K562 (cell line): Measurements from ENCODE around the gene NSRP1. TPM values are rescaled to one million over a fixed set of nuclear protein-coding genes. Genes with fewer than 3 reads are reported as not detected.

Experiments used
- ATAC-seq: fragments of 200-7000 bp; cut with Tn5 transposase; 3 replicates; pipeline ENCODE4 v1.9.1; 2020; ENCODE audit warnings: moderate library complexity
- BruUV-seq: library from RNA; stranded (reverse); fragments of 400-500 nt; replicated peaks from 2 replicates; lab custom pipeline; 2021; lab: Mats Ljungman, UMichigan
- CTCF ChIA-PET: fragments of 300-600 bp; formaldehyde crosslinking; extraction: SDS; loops from one replicate; lab custom pipeline; 2021; ENCODE audit warnings: low intra/inter-chr PET ratio; lab: Yijun Ruan, JAX
- POLR2A ChIA-PET: fragments of 300-600, 350-650 bp; sonication (Branson Sonifier 250); formaldehyde crosslinking; extraction: SDS; loops from one replicate; lab custom pipeline; 2021; ENCODE audit warnings: antibody characterized with exemption, inconsistent platforms; lab: Yijun Ruan, JAX
- DNase-seq, 4 experiments: peaks; one replicate each; pipeline versions ENCODE4 v3.0.0 to v3.0.0-alpha.2; 2011 to 2018; ENCODE audit warnings: low spot score in 3 of 4, mixed read lengths in 3 of 4; ENCODE audit errors: extremely low read depth in 1 of 4
- FAIRE-seq: peaks from 2 replicates; lab custom pipeline; 2011; peaks lifted over from hg19 to GRCh38; lab: Jason Lieb, UNC
- H2AFZ ChIP-seq: 2 replicates; pipeline ENCODE4 v1.6.0; 2011; ENCODE audit warnings: low read depth, low read length, control low read depth, inconsistent platforms
- H3K27ac ChIP-seq: fragments of 200-600 bp; 3 replicates; pipeline ENCODE4 v1.8.0; 2011; ENCODE audit warnings: low read depth, mild to moderate bottlenecking, control low read depth, inconsistent platforms, low read length, moderate library complexity, mixed read lengths; ENCODE audit errors: extremely low read depth
- H3K27me3 ChIP-seq, 2 experiments: fragments of 300-600 bp in 1 of 2; 2 replicates in 1 of 2; 3 replicates in 1 of 2; pipeline versions ENCODE4 v1.6.0 to v1.8.0; 2011; ENCODE audit warnings: inconsistent platforms in 2 of 2, low read length in 2 of 2, mild to moderate bottlenecking in 1 of 2, mixed read lengths in 1 of 2, moderate library complexity in 1 of 2; ENCODE audit not compliant: control insufficient read depth in 2 of 2, insufficient read depth in 2 of 2
- H3K36me3 ChIP-seq: fragments of 300-600 bp; 3 replicates; pipeline ENCODE4 v1.8.0; 2011; ENCODE audit warnings: mild to moderate bottlenecking, low read length, inconsistent platforms; ENCODE audit not compliant: control insufficient read depth, insufficient read depth
- H3K4me1 ChIP-seq, 2 experiments: fragments of 200-600 bp in 1 of 2; replicated peaks in 1 of 2; 2 replicates in 1 of 2; 3 replicates in 1 of 2; pipeline versions ENCODE4 v1.5.1 to v1.8.0; 2011; ENCODE audit warnings: inconsistent platforms in 2 of 2, low read length in 2 of 2, mild to moderate bottlenecking in 1 of 2, mixed read lengths in 1 of 2, moderate library complexity in 1 of 2; ENCODE audit not compliant: control insufficient read depth in 2 of 2, insufficient read depth in 2 of 2
- H3K4me2 ChIP-seq: 2 replicates; pipeline ENCODE4 v1.6.1; 2011; ENCODE audit warnings: low read length, control low read depth, inconsistent platforms, mixed read lengths; ENCODE audit not compliant: insufficient read depth
- H3K4me3 ChIP-seq: fragments of 200-600 bp; sonication (generic), shearing (Covaris generic); 2 replicates; pipeline ENCODE4 v1.5.1; 2016; ENCODE audit warnings: control low read depth, inconsistent platforms
- H3K79me2 ChIP-seq: fragments of 200-600 bp; 3 replicates; pipeline ENCODE4 v1.8.0; 2011; ENCODE audit warnings: low read length, inconsistent platforms; ENCODE audit not compliant: control insufficient read depth, insufficient read depth
- H3K9ac ChIP-seq, 2 experiments: 2 replicates each; pipeline versions ENCODE4 v1.6.0 to v1.6.1; 2011; ENCODE audit warnings: low read depth in 2 of 2, low read length in 2 of 2, control low read depth in 1 of 2, inconsistent platforms in 1 of 2, mild to moderate bottlenecking in 1 of 2, mixed read lengths in 1 of 2; ENCODE audit not compliant: insufficient read depth in 1 of 2
- H3K9me1 ChIP-seq: one replicate; pipeline ENCODE4 v1.6.0; 2011; ENCODE audit warnings: inconsistent platforms, mild to moderate bottlenecking, low read length, moderate library complexity; ENCODE audit not compliant: control insufficient read depth, insufficient read depth
- H3K9me3 ChIP-seq: replicated peaks from 2 replicates; pipeline ENCODE4 v1.5.1; 2011; ENCODE audit warnings: low read depth, low read length, inconsistent platforms; ENCODE audit not compliant: control insufficient read depth, insufficient read depth
- H4K20me1 ChIP-seq: replicated peaks from 2 replicates; pipeline ENCODE4 v1.6.1; 2011; ENCODE audit warnings: low read length, inconsistent platforms, mixed read lengths; ENCODE audit not compliant: control insufficient read depth, insufficient read depth
- CHCHD3 ChIP-seq: fragments of 250-450 bp; sonication (Bioruptor Pico); IDR thresholded peaks from 2 replicates; pipeline ENCODE4 v2.1.2; 2022; ENCODE audit warnings: mild to moderate bottlenecking
- ETV1 ChIP-seq: fragments of 450-650 bp; conservative IDR thresholded peaks from 2 replicates; pipeline ENCODE4 v1.6.1; 2016; ENCODE audit warnings: missing genetic modification characterization, control low read depth, low read depth, missing compliant biosample characterization
- NFXL1 ChIP-seq: fragments of 450-650 bp; formaldehyde crosslinking; IDR thresholded peaks from 2 replicates; pipeline ENCODE4 v1.4.0; 2021; ENCODE audit warnings: mild to moderate bottlenecking
- YY1 ChIP-seq, 3 experiments: IDR thresholded peaks; 2 replicates each; pipeline ENCODE4 v1.6.1; 2011; ENCODE audit warnings: low read length in 2 of 3, mild to moderate bottlenecking in 2 of 3, moderate library complexity in 2 of 3, borderline replicate concordance in 1 of 3, control low read depth in 1 of 3, low read depth in 1 of 3; ENCODE audit not compliant: insufficient read depth in 3 of 3, insufficient replicate concordance in 2 of 3, control insufficient read depth in 1 of 3, insufficient read length in 1 of 3; ENCODE audit errors: extremely low read depth in 1 of 3
- WGBS: fragments of 100-300 bp; shearing (Covaris generic); methylation state at CpG from one replicate; pipeline ENCODE4 v1.1.6; 2016; ENCODE audit warnings: low coverage, mixed read lengths; ENCODE audit not compliant: insufficient coverage; ENCODE audit errors: missing lambda C conversion rate; 5-methylcytosine and 5-hydroxymethylcytosine counted together
- in situ Hi-C: fragments of 300-500 bp; cut with MboI; formaldehyde crosslinking; loops from 4 replicates; pipeline ENCODE4 v1.15.0; 2018; ENCODE audit warnings: inconsistent platforms, mixed read lengths
- intact Hi-C: fragments of 100-400 bp; cut with micrococcal nuclease; formaldehyde crosslinking; loops from 2 replicates; pipeline ENCODE4 v1.14.2; 2022
- polyA plus RNA-seq, 8 experiments: library from polyadenylated mRNA; depleted of rRNA in 4 of 8; stranded (reverse) in 5 of 8; unstranded in 3 of 8; fragments of >200 nt; fragmentation: Nextera tagmentation in 2 of 8; fragmentation: Illumina TruSeq in 1 of 8; extraction: Ambion mirVana in 2 of 8; extraction: Trizol in 1 of 8; gene quantifications; 2 replicates each; pipeline versions ENCODE4 v1.2.1 to v1.2.3, GENCODE V29; 2011 to 2014; ENCODE audit warnings: inconsistent platforms in 1 of 8, missing spikeins in 1 of 8
- total RNA-seq, 7 experiments: library from RNA; depleted of rRNA in 6 of 7; stranded (reverse); fragments of >200 nt in 6 of 7; fragmentation: Illumina TruSeq in 2 of 7; extraction: Trizol in 2 of 7; gene quantifications; 2 replicates each; pipeline versions ENCODE4 v1.2.1 to v1.2.3, GENCODE V29; 2011 to 2021; ENCODE audit warnings: low replicate concordance in 1 of 7
- TF ChIP-seq, protein P1 (sequence below), 2 experiments: fragments of 450-650 bp; formaldehyde crosslinking in 1 of 2; IDR thresholded peaks; 2 replicates each; pipeline versions ENCODE4 v1.4.0 to v1.6.1; 2014 to 2020; ENCODE audit warnings: mild to moderate bottlenecking in 2 of 2, borderline replicate concordance in 1 of 2, low read depth in 1 of 2
- TF ChIP-seq, protein P2 (sequence below), 2 experiments: fragments of 450-650 bp in 1 of 2; sonication (generic) in 1 of 2; formaldehyde crosslinking in 1 of 2; IDR thresholded peaks in 1 of 2; conservative IDR thresholded peaks in 1 of 2; 2 replicates each; pipeline versions ENCODE4 v1.6.1 to v1.8.1; 2016 to 2023; ENCODE audit warnings: mild to moderate bottlenecking in 2 of 2, moderate library complexity in 2 of 2, inconsistent platforms in 1 of 2, missing genetic modification reagents in 1 of 2
- TF ChIP-seq, protein P3 (sequence below): fragments of 450-650 bp; IDR thresholded peaks from 2 replicates; pipeline ENCODE4 v1.6.1; 2014; ENCODE audit warnings: low read depth, mild to moderate bottlenecking, moderate library complexity, borderline replicate concordance

NSRP1 gene
- total and polyA plus RNA-seq, 9 of the 15 experiments (the other 6 are each of a cell fraction or from before 2014, with no cell fraction given) = 18.4 to 68.6 (median 32.7) TPM

DNA sequence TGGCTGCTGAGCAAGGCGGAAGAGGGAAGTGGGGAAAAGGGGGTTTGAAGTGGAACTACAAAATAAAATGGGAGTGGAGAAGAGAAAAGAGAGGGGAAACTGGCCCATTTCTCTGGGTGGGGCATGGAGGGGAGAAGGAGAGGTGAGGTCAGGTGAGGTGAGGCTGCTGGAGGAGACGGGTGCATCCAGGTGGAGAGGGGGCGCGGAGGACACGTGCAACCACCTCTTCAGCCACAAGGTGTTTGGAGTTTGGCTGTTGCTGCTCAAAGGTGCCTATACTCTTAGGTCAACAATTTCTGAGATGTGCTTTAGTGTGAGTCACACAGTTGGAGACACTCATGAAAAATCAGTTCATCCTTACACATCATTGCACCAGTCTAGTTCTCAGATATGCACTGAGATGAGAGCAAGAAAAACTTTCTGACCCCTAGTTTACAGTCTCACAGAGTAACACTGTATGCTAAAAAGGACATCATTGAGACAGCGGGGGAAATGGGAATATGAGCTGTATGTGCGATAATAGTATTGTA, 114.0 kb downstream of the NSRP1 start:
- H3K27ac ChIP-seq = no peak overlapping the region
- in situ Hi-C loops = no loop called here
- peaks cover 0 to 8% of the 10 kb centered on the region in 2 experiments; a peak in 2 of 5 replicates for H3K4me1 ChIP-seq
- no peak overlapping the region for H3K4me3 ChIP-seq
- intact Hi-C loops = no loop called here
- H3K4me2 ChIP-seq = no peak overlapping the region
- ChIA-PET CTCF (no interaction called here), POLR2A (interaction anchor here (2.2 kb wide), 1 partner anchor 8 kb away, joined by 12 read pairs; no protein-coding TSS in a partner anchor)
- H2AFZ ChIP-seq = no peak overlapping the region
- no peaks in the 10 kb centered on the region for H3K9me1 ChIP-seq
- no peaks in the 10 kb centered on the region; the same call in 1 of the 2 replicates for H4K20me1 ChIP-seq
- H3K36me3 ChIP-seq = no peaks in the 10 kb centered on the region
- FAIRE-seq = no peak
- no peaks in the 10 kb centered on the region for H3K79me2 ChIP-seq
- no peaks in the 10 kb centered on the region for H3K9me3 ChIP-seq
- peaks cover 47 to 60% of the 10 kb centered on the region in 2 experiments for H3K27me3 ChIP-seq
- no TSS peak for BruUV-seq
- no peak overlapping the region for H3K9ac ChIP-seq
- peak; percentile 33; the same call in 2 of the 3 replicates for ATAC-seq
- no peak for DNase-seq
- WGBS = 22% methylated on average over 7 of the region's 7 CpGs
- TF ChIP-seq ETV1 (tag) (no peak), CHCHD3 (CRISPR knock-in tag) (no peak), YY1 (IDR thresholded peaks at IDR 0.05; ENCODE audit: borderline replicate concordance in 1 of 3, control insufficient read depth in 1 of 3, extremely low read depth in 1 of 3, insufficient read depth in 3 of 3, insufficient read length in 1 of 3, insufficient replicate concordance in 2 of 3, low read depth in 1 of 3, low read length in 2 of 3) (no peak), NFXL1 (CRISPR knock-in tag) (no peak)
- TF ChIP-seq, protein P1, sequence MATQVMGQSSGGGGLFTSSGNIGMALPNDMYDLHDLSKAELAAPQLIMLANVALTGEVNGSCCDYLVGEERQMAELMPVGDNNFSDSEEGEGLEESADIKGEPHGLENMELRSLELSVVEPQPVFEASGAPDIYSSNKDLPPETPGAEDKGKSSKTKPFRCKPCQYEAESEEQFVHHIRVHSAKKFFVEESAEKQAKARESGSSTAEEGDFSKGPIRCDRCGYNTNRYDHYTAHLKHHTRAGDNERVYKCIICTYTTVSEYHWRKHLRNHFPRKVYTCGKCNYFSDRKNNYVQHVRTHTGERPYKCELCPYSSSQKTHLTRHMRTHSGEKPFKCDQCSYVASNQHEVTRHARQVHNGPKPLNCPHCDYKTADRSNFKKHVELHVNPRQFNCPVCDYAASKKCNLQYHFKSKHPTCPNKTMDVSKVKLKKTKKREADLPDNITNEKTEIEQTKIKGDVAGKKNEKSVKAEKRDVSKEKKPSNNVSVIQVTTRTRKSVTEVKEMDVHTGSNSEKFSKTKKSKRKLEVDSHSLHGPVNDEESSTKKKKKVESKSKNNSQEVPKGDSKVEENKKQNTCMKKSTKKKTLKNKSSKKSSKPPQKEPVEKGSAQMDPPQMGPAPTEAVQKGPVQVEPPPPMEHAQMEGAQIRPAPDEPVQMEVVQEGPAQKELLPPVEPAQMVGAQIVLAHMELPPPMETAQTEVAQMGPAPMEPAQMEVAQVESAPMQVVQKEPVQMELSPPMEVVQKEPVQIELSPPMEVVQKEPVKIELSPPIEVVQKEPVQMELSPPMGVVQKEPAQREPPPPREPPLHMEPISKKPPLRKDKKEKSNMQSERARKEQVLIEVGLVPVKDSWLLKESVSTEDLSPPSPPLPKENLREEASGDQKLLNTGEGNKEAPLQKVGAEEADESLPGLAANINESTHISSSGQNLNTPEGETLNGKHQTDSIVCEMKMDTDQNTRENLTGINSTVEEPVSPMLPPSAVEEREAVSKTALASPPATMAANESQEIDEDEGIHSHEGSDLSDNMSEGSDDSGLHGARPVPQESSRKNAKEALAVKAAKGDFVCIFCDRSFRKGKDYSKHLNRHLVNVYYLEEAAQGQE (IDR thresholded peaks at IDR 0.05; ENCODE audit: borderline replicate concordance) = no peak
- TF ChIP-seq, protein P1 (CRISPR knock-in tag; IDR thresholded peaks at IDR 0.05; ENCODE audit: low read depth) = no peak
- TF ChIP-seq, protein P2, sequence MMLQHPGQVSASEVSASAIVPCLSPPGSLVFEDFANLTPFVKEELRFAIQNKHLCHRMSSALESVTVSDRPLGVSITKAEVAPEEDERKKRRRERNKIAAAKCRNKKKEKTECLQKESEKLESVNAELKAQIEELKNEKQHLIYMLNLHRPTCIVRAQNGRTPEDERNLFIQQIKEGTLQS (IDR thresholded peaks at IDR 0.05) = peak; percentile 53; the same call in 1 of the 2 replicates
- TF ChIP-seq, protein P2 (CRISPR knock-in tag; conservative IDR thresholded peaks at IDR 0.05) = no peak
- TF ChIP-seq, protein P3, sequence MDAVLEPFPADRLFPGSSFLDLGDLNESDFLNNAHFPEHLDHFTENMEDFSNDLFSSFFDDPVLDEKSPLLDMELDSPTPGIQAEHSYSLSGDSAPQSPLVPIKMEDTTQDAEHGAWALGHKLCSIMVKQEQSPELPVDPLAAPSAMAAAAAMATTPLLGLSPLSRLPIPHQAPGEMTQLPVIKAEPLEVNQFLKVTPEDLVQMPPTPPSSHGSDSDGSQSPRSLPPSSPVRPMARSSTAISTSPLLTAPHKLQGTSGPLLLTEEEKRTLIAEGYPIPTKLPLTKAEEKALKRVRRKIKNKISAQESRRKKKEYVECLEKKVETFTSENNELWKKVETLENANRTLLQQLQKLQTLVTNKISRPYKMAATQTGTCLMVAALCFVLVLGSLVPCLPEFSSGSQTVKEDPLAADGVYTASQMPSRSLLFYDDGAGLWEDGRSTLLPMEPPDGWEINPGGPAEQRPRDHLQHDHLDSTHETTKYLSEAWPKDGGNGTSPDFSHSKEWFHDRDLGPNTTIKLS = no peak
